Measurements from ENCODE around the gene TNFAIP8L2.
"Not testable (repeated sequence)": the region's sequence is repeated elsewhere in the genome, so short reads cannot be mapped to it uniquely, and the experiment has no call there.

Gene TNFAIP8L2

DNA sequence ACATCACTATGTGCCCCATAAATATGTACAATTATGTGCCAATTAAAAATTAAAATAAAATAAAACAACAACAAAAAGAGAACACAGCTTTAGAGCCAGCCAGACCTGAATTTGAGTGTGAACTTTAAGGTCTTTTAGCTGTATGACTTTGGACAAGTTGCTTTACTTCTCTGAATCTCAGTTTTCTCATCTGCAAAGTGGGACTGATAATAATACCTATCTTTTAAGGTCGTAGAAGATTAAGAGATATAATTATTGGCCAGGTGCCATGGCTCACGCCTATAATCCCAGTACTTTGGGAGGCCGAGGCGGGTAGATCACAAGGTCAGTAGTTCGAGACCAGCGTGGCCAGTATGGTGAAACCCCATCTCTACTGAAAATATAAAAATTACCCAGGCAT, 36.9 kb downstream of the TNFAIP8L2 start:
- DNase-seq, result no peak

GRCh38 chr1:151193856-151194255, 37.4 kb downstream of the TNFAIP8L2 start:
- DNase-seq, result no peak

DNA sequence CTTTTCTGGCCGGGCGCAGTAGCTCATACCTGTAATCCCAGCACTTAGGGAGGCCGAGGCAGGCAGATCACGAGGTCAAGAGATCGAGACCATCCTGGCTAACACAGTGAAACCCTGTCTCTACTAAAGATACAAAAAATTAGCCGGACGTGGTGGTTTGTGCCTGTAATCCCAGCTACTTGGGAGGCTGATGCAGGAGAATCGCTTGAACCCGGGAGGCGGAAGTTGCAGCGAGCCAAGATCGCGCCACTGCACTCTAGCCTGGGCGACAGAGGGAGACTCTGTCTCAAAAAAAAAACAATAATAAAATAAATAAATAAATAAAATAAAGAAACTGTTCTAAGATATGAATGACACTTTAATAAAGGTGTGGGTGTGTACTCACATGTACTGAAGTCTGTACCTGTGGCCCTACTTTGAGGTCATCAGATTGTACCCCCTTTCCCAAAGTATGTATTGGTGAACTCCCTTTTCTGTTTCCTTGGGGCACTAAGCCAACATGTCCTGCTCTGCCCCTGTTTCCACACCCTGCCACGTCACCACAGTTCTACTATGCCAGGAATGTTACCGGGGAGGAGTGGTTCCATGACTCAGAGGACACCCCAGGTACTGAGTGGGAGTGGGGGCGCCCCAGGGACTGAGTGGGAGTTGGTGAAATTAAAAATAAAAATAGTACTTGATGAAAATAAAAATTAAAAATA, 38.6 kb downstream of the TNFAIP8L2 start:
- not testable (repeated sequence) for DNase-seq

DNA sequence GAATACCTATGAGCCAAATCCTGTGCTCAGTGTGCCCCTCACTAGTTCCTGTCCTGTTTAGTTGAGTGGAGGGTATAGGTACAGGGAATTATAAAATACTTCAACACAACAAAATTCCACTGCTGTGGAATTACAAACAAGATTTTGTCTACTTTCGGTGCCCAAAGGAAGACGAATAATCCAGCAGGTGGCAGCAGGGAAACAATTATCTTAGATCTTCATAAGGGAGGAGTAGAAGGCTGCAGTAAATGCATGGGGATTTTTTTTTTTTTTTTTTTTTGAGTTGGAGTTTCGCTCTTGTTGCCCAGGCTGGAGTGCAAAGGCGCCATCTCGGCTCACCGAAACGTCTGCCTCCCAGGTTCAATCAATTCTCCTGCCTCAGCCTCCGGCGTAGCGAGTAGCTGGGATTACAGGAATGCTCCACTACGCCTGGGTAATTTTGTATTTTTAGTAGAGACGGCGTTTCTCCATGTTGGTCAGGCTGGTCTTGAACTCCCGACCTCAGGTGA, 39.9 kb downstream of the TNFAIP8L2 start:
- peak; percentile 73 for DNase-seq

- DNase-seq, result no peak
These were observed 41.4 kb downstream of the TNFAIP8L2 start for GRCh38 chr1:151197863-151198253.

GRCh38 chr1:151198254-151199127, 42.0 kb downstream of the TNFAIP8L2 start, which contains the start of gene PIP5K1A:
Gene PIP5K1A (plus strand): TSS chr1:151198552. CDS start chr1:151198997, 445 bp downstream.
- peak; percentile 99 for DNase-seq

DNA sequence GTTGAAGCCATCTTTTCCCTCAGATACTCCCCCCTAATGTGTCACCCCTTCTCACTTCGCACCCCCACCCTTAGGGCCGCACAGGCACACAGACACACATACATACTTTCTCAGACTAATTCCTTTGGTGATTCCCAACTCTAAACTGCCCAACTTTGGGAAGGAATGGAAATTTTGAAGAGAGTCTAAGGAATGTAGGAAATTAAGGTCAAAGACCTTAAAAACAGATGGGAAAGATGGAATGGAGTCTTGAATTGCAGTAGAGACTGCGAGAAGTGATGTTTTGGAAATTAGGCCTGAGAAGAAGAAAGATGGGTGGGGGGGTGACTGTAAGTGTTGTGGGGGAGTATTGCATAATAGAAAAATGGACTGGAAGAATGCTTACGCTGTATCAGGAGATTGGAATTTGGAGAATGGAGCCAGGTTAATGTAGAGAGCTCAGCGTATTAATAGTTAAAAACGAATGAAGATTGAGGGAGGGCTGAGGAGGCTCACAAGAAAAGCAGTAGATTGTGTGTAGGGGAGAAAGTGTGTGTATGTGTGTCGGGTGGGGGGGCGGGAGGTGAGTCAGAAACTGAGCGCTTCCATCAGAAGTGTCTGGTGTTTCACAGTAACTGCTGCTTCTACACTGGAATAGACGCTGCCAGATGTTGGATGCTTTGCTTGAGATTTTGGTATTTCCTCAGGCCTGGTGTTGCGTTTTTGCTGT, 43.6 kb downstream of the TNFAIP8L2 start:
- DNase-seq, result peak; percentile 35

- not testable (repeated sequence) for DNase-seq
These were observed 49.0 kb downstream of the TNFAIP8L2 start for GRCh38 chr1:151205381-151205965.

Measured in activated CD4-positive, alpha-beta T cell treated with anti-CD3 and anti-CD28 coated beads, Interleukin-2, amount 50 U/mL, for 16 hours (primary cell).